HEK293 (cell line): ENCODE results near the gene ABCA3.

Experiments
- CTCF ChIP-seq: fragments of 450-650 bp; formaldehyde crosslinking; IDR thresholded peaks from 2 replicates; pipeline ENCODE4 v1.5.1; 2016; ENCODE audit warnings: missing biosample characterization, missing genetic modification characterization
- INSM2 ChIP-seq: fragments of 450-650 bp; formaldehyde crosslinking; IDR thresholded peaks from 2 replicates; pipeline ENCODE4 v1.5.1; 2016; ENCODE audit warnings: missing biosample characterization, missing genetic modification characterization
- MEIS1 ChIP-seq: sonication (generic); formaldehyde crosslinking; IDR thresholded peaks from 2 replicates; pipeline ENCODE4 v1.8.1; 2022; ENCODE audit warnings: missing genetic modification reagents, mild to moderate bottlenecking, borderline replicate concordance
- MYNN ChIP-seq: fragments of 450-650 bp; formaldehyde crosslinking; IDR thresholded peaks from 2 replicates; pipeline ENCODE4 v1.5.1; 2016; ENCODE audit warnings: missing biosample characterization, missing genetic modification characterization, borderline replicate concordance
- TCF7L2 ChIP-seq: IDR thresholded peaks from 2 replicates; pipeline ENCODE4 v1.6.1; 2011; ENCODE audit warnings: low read depth, mild to moderate bottlenecking, inconsistent platforms, low read length, moderate library complexity, borderline replicate concordance
- ZBTB21 ChIP-seq: fragments of 450-650 bp; formaldehyde crosslinking; IDR thresholded peaks from 2 replicates; pipeline ENCODE4 v1.5.1; 2017; ENCODE audit warnings: missing biosample characterization, missing genetic modification characterization
- ZNF335 ChIP-seq: fragments of 450-650 bp; formaldehyde crosslinking; conservative IDR thresholded peaks from 2 replicates; pipeline ENCODE4 v1.5.1; 2016; ENCODE audit warnings: missing biosample characterization, missing genetic modification characterization
- ZNF514 ChIP-seq: fragments of 450-650 bp; formaldehyde crosslinking; IDR thresholded peaks from 2 replicates; pipeline ENCODE4 v1.5.1; 2016; ENCODE audit warnings: missing biosample characterization, missing genetic modification characterization
- ZNF707 ChIP-seq: fragments of 450-650 bp; formaldehyde crosslinking; IDR thresholded peaks from 2 replicates; pipeline ENCODE4 v1.5.1; 2016; ENCODE audit warnings: missing biosample characterization, missing genetic modification characterization
- TF ChIP-seq, protein P1 (sequence below): fragments of 450-650 bp; formaldehyde crosslinking; IDR thresholded peaks from 2 replicates; pipeline ENCODE4 v1.5.1; 2016; ENCODE audit warnings: missing biosample characterization, missing genetic modification characterization

DNA sequence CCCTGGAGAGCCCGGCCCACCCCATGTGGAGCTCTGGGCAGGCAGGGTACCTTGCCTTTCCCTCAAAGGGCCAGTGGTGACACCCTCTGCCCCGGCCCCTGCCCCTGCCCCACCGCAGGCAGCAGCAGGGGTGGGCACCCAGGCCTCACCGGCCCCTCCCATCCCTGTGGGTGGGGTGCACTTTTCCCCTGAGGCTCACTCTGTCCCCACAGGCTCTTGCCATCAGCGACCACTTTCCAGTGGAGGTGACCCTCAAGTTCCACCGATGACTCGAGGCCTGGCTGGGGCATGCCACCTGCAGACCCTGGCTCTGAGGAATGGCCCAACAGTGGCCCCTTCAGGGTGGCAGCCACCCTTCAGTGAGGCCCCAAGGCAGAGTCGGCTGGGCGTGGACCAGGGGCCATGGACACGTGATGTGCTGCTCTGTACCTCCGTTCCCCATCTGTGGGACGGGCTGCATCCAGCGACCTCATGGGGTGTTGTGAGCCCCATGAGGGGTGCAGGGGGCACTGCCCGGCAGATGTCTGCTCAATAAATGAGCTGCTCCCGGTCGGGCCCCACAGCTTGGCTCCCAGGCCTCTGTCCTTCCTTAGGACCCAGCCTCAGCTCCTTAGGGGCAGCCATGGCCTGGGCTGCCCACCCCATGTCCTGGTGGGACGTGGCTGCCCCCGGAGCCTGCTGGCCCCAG lies 102.2 kb downstream of the ABCA3 start:
- TF ChIP-seq MYNN (tag by site-specific recombination) = no peak
- no peak for TF ChIP-seq ZBTB21 (tag by site-specific recombination)
- TF ChIP-seq, protein P1, sequence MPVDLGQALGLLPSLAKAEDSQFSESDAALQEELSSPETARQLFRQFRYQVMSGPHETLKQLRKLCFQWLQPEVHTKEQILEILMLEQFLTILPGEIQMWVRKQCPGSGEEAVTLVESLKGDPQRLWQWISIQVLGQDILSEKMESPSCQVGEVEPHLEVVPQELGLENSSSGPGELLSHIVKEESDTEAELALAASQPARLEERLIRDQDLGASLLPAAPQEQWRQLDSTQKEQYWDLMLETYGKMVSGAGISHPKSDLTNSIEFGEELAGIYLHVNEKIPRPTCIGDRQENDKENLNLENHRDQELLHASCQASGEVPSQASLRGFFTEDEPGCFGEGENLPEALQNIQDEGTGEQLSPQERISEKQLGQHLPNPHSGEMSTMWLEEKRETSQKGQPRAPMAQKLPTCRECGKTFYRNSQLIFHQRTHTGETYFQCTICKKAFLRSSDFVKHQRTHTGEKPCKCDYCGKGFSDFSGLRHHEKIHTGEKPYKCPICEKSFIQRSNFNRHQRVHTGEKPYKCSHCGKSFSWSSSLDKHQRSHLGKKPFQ = no peak
- no peak for TF ChIP-seq CTCF (tag by site-specific recombination)
- no peak for TF ChIP-seq ZNF514
- no peak for TF ChIP-seq MEIS1 (CRISPR knock-in tag)
- no peak for TF ChIP-seq TCF7L2
- no peak for TF ChIP-seq INSM2 (tag by site-specific recombination)
- TF ChIP-seq ZNF335 (tag by site-specific recombination) = no peak
- no peak for TF ChIP-seq ZNF707
